ENCODE results near the gene VWC2L.

VWC2L gene

DNA sequence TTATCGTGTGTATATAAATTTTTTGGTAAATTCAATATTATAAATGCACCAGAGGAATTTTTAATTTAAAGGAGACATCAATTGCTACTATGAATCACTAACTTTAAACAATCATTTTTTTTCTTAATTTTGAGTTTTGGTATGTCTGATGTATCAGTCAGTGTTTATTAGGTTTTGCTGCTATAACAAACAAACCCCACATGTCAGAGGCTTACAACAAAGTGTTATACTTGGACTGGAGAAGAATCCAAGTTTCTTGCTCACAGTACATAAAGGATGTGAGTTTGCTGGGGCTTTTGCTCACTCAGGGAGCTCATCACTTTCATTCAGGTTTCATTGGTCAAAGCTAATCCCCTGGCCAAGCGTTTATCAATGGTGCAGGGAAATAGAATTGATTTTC, 81.8 kb downstream of the VWC2L start:
- Histone ChIP-seq H3K4me1 (ENCODE audit: control insufficient read depth, insufficient read depth, low read length, poor library complexity, severe bottlenecking) (no peaks in the 10 kb centered on the region), H3K36me3 (ENCODE audit: control insufficient read depth, insufficient read depth, low read length) (no peaks in the 10 kb centered on the region), H3K4me3 (ENCODE audit: extremely low read depth, insufficient read depth, low read length, poor library complexity, severe bottlenecking) (no peak overlapping the region), H3K27ac (ENCODE audit: low read depth, low read length, severe bottlenecking) (no peak overlapping the region), H3K9me3 (ENCODE audit: control insufficient read depth, low read length) (no peaks in the 10 kb centered on the region)
- no CpG with 5 or more reads among the region's 2 CpGs for WGBS, 2 experiments (ENCODE audit: insufficient coverage in 2 of 2)

DNA sequence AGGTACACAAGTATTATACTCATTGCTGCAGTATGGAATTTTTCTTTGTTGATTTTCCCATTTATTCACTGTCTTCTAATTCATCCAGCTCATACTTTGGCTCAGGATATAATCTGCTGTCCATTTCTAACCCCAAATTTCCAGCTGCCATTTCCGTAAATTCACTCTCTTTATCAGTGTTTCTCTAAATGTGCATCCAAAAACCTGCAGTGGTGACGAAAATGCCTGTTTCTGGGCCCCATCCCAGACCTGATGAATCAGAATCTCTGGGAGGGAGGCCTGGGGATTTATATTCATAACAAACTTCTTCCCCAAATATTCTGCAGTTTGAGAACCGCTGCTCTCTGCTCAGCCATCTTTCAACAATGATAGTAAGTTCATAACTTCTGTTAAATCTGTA, 86.6 kb downstream of the VWC2L start:
- H3K4me1 ChIP-seq (ENCODE audit: control insufficient read depth, insufficient read depth, low read length, poor library complexity, severe bottlenecking), result no peaks in the 10 kb centered on the region
- H3K36me3 ChIP-seq (ENCODE audit: control insufficient read depth, insufficient read depth, low read length), result no peaks in the 10 kb centered on the region
- H3K4me3 ChIP-seq (ENCODE audit: extremely low read depth, insufficient read depth, low read length, poor library complexity, severe bottlenecking), result no peak overlapping the region
- 100% methylated on average over 1 of the region's 3 CpGs; no CpG with 5 or more reads in 1 of the 2 experiments for WGBS, 2 experiments (ENCODE audit: insufficient coverage in 2 of 2)
- H3K27ac ChIP-seq (ENCODE audit: low read depth, low read length, severe bottlenecking), result no peak overlapping the region
- H3K9me3 ChIP-seq (ENCODE audit: control insufficient read depth, low read length), result no peaks in the 10 kb centered on the region

DNA sequence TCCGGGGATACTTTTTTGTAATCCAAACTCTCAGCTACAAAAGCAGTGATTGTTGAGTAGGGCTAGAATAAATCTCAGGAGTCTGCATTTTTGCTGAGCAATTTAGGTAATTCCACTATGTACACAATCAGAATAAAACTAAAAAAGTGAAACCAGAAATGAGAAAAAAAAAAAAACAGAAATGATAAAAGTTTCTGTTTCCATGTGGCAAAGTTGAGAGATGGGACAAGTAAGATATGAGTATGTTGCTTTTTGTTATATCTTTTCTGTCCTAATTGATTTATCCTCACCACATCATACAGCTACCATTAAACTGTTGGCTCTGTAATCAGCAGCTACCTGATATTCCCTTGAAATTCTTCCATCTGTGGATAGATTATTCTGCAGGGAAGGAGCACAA, 92.7 kb downstream of the VWC2L start:
- no peaks in the 10 kb centered on the region for H3K36me3 ChIP-seq (ENCODE audit: control insufficient read depth, insufficient read depth, low read length)
- no CpG with 5 or more reads among the region's 1 CpG for WGBS, 2 experiments (ENCODE audit: insufficient coverage in 2 of 2)
- no peaks in the 10 kb centered on the region for H3K4me1 ChIP-seq (ENCODE audit: control insufficient read depth, insufficient read depth, low read length, poor library complexity, severe bottlenecking)
- H3K4me3 ChIP-seq (ENCODE audit: extremely low read depth, insufficient read depth, low read length, poor library complexity, severe bottlenecking), result no peak overlapping the region
- no peak overlapping the region for H3K27ac ChIP-seq (ENCODE audit: low read depth, low read length, severe bottlenecking)
- no peaks in the 10 kb centered on the region for H3K9me3 ChIP-seq (ENCODE audit: control insufficient read depth, low read length)

DNA sequence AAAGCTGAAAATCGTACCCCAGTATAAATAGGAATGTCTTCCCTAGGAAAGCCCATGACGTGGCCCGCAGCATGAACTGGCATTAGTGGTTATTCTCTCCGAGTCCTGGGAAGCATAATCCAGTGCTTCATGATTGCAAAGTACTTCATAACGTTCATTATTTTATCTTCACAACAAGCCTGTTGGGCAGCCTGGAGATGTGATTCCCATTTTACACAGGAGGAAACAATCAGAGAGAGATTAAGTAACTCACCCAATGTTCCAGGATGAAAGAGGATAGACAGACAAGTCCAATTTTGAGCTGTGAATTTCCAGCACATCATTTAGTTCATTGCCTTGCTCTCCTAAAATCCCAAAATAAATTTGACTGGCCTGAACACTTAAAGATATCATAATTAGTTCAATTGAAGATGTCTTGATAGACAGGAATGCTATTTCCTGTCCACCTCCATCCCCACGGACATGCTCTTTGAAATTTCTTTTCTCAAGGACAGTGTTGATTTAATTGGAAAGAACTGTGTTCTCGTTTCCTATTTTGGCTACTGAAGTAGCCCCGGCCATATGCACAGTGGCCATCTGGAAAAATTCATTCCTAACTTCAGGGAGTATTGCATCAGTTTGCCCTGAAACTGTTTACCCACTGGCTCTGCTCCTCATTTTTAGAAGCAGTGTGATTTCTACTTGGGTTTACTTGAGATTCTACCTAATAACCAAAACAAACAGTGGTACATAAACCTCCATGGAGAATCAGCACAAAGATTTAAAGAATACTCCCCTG, 93.9 kb downstream of the VWC2L start:
- Histone ChIP-seq H3K27ac (ENCODE audit: low read depth, low read length, severe bottlenecking) (no peak overlapping the region), H3K4me1 (ENCODE audit: control insufficient read depth, insufficient read depth, low read length, poor library complexity, severe bottlenecking) (no peaks in the 10 kb centered on the region), H3K9me3 (ENCODE audit: control insufficient read depth, low read length) (no peaks in the 10 kb centered on the region), H3K4me3 (ENCODE audit: extremely low read depth, insufficient read depth, low read length, poor library complexity, severe bottlenecking) (no peak overlapping the region), H3K36me3 (ENCODE audit: control insufficient read depth, insufficient read depth, low read length) (no peaks in the 10 kb centered on the region)
- 92 to 94% methylated on average over 5 to 7 of the region's 8 CpGs for WGBS, 2 experiments (ENCODE audit: insufficient coverage in 2 of 2)

DNA sequence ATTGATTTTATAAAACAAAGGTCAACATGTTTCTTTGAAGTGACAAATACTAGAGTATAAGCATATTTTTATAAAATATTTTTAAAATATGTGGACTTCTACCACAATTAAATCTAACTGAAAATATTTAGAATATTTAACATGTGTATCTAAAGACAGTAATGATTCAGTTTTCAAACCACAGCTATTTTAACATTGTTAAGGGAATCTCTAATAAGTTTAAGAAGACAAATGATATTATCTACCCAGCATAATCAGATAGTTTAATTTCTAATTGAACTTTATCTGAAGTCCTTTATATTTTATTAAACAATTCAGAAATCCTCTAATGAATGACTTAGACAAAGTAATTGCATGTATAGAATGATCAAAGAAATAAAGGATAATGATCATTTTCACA, 96.2 kb downstream of the VWC2L start:
- Histone ChIP-seq H3K36me3 (ENCODE audit: control insufficient read depth, insufficient read depth, low read length) (no peaks in the 10 kb centered on the region), H3K4me3 (ENCODE audit: extremely low read depth, insufficient read depth, low read length, poor library complexity, severe bottlenecking) (no peak overlapping the region), H3K9me3 (ENCODE audit: control insufficient read depth, low read length) (no peaks in the 10 kb centered on the region), H3K27ac (ENCODE audit: low read depth, low read length, severe bottlenecking) (no peak overlapping the region), H3K4me1 (ENCODE audit: control insufficient read depth, insufficient read depth, low read length, poor library complexity, severe bottlenecking) (no peaks in the 10 kb centered on the region)

DNA sequence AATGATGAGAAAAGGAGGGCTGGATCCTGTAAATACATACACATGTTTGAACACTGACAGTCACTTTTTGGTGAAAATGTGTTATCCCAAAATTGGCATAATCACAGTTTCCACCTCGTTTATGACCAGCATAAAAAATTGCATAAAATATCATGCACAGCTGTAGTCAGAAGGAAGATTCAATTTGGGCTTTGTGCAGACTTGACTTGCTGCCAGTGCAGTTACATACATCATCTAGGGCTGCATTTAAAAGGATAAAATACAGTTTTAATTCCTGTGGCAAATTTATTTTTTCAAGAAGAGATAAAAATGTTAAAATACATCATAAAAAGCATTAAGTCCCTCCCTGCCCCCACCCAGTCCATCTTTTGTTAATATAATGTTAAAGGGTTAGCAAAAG, 103.8 kb downstream of the VWC2L start:
- no peak overlapping the region for H3K27ac ChIP-seq (ENCODE audit: low read depth, low read length, severe bottlenecking)
- no peaks in the 10 kb centered on the region for H3K36me3 ChIP-seq (ENCODE audit: control insufficient read depth, insufficient read depth, low read length)
- H3K9me3 ChIP-seq (ENCODE audit: control insufficient read depth, low read length), result no peaks in the 10 kb centered on the region
- no peak overlapping the region for H3K4me3 ChIP-seq (ENCODE audit: extremely low read depth, insufficient read depth, low read length, poor library complexity, severe bottlenecking)
- H3K4me1 ChIP-seq (ENCODE audit: control insufficient read depth, insufficient read depth, low read length, poor library complexity, severe bottlenecking), result no peaks in the 10 kb centered on the region
- WGBS, 2 experiments (ENCODE audit: insufficient coverage in 2 of 2), result 33 to 50% methylated on average over 1 of the region's 1 CpG

DNA sequence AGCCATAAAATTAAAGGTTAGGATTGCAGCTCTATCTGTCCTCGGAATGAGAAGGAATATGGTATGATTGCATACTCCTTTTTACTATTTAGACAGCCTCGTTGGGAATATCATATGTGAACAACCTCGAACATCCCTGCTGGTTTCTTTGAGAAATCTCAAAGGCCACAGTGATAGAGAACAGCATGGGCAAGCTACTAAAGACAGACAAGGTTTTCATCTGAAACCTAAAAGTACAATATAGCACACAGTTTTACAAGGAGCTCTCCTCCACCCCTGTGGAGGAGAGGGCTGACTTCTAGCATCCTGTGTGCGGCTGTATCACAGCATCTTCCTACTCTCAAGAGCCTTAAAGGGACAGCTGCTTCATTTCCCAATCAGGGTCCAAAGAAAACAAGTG, 104.3 kb downstream of the VWC2L start:
- 96% methylated on average over 3 of the region's 4 CpGs; no CpG with 5 or more reads in 1 of the 2 experiments for WGBS, 2 experiments (ENCODE audit: insufficient coverage in 2 of 2)
- Histone ChIP-seq H3K27ac (ENCODE audit: low read depth, low read length, severe bottlenecking) (no peak overlapping the region), H3K9me3 (ENCODE audit: control insufficient read depth, low read length) (no peaks in the 10 kb centered on the region), H3K36me3 (ENCODE audit: control insufficient read depth, insufficient read depth, low read length) (no peaks in the 10 kb centered on the region), H3K4me3 (ENCODE audit: extremely low read depth, insufficient read depth, low read length, poor library complexity, severe bottlenecking) (no peak overlapping the region), H3K4me1 (ENCODE audit: control insufficient read depth, insufficient read depth, low read length, poor library complexity, severe bottlenecking) (no peaks in the 10 kb centered on the region)

DNA sequence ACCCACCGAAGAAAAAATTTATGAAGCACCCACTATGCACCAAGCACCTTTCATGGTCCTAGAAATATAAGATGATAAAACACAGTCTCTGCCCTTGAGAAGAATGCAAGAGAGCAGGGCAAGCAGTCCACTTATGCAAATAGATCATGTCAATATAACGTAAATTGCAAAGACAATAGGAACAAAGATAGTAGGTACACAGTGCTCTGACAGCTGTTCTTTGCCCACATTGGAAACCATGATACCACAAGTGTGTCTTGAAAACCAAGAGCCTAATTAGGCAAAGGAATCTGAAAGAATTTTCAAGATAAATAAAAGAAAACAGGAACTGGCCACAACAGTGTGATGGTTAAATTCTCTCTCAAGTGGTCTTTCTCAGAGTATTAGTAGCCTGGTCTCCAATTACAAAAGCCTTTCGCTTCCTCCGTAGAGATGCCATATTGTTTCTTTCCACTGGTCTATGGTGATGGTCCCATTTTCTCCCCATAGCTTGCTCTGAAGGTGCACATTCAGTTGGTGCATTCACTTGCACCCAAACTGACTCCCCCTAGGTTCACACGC, 108.5 kb downstream of the VWC2L start:
- Histone ChIP-seq H3K9me3 (ENCODE audit: control insufficient read depth, low read length) (no peaks in the 10 kb centered on the region), H3K36me3 (ENCODE audit: control insufficient read depth, insufficient read depth, low read length) (no peaks in the 10 kb centered on the region), H3K4me1 (ENCODE audit: control insufficient read depth, insufficient read depth, low read length, poor library complexity, severe bottlenecking) (no peaks in the 10 kb centered on the region), H3K4me3 (ENCODE audit: extremely low read depth, insufficient read depth, low read length, poor library complexity, severe bottlenecking) (no peak overlapping the region), H3K27ac (ENCODE audit: low read depth, low read length, severe bottlenecking) (no peak overlapping the region)
- WGBS, 2 experiments (ENCODE audit: insufficient coverage in 2 of 2), result 64 to 70% methylated on average over 3 to 4 of the region's 5 CpGs

DNA sequence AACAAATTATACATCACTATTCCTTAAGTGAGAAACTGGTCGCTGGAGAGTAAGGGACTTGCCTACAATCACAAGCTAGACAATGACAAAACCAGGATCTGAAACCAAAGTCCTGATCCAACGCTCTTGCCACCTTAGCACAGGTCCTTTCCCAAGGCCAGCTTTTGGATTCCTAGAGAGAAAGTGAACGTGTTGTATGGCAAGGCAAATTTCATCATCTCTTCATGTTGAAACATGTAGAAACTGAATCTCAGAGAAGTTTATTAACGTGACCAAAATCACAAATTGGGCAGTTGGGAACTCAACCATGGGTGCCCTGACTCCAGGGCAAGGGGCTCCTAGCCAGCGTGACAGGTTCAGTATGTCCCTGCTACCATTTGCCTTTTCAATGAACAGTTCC, 118.2 kb downstream of the VWC2L start:
- Histone ChIP-seq H3K27ac (ENCODE audit: low read depth, low read length, severe bottlenecking) (no peak overlapping the region), H3K4me1 (ENCODE audit: control insufficient read depth, insufficient read depth, low read length, poor library complexity, severe bottlenecking) (no peaks in the 10 kb centered on the region), H3K9me3 (ENCODE audit: control insufficient read depth, low read length) (no peaks in the 10 kb centered on the region), H3K4me3 (ENCODE audit: extremely low read depth, insufficient read depth, low read length, poor library complexity, severe bottlenecking) (no peak overlapping the region), H3K36me3 (ENCODE audit: control insufficient read depth, insufficient read depth, low read length) (no peaks in the 10 kb centered on the region)
- 85 to 91% methylated on average over 5 of the region's 5 CpGs for WGBS, 2 experiments (ENCODE audit: insufficient coverage in 2 of 2)

DNA sequence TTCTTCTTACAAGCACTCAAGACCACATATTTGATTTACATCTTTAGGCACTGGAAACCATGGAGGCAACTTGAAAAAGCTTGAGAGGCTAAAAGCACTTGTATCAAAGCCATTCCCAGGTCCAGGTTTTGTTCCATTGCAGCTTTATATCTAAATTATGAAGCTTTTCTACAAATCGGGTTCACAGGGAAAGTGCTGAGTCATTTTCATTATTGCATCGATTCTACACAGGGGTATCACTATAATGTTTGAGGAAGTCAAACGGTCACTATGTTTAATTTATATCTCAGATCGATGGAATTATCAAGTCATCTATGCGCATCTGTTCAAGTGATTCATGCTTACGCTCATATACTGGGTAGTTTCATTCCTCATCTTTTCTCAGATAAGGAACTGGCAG, 118.7 kb downstream of the VWC2L start:
- Histone ChIP-seq H3K27ac (ENCODE audit: low read depth, low read length, severe bottlenecking) (no peak overlapping the region), H3K4me1 (ENCODE audit: control insufficient read depth, insufficient read depth, low read length, poor library complexity, severe bottlenecking) (no peaks in the 10 kb centered on the region), H3K4me3 (ENCODE audit: extremely low read depth, insufficient read depth, low read length, poor library complexity, severe bottlenecking) (no peak overlapping the region), H3K36me3 (ENCODE audit: control insufficient read depth, insufficient read depth, low read length) (no peaks in the 10 kb centered on the region), H3K9me3 (ENCODE audit: control insufficient read depth, low read length) (no peaks in the 10 kb centered on the region)
- 89 to 91% methylated on average over 4 of the region's 6 CpGs for WGBS, 2 experiments (ENCODE audit: insufficient coverage in 2 of 2)

DNA sequence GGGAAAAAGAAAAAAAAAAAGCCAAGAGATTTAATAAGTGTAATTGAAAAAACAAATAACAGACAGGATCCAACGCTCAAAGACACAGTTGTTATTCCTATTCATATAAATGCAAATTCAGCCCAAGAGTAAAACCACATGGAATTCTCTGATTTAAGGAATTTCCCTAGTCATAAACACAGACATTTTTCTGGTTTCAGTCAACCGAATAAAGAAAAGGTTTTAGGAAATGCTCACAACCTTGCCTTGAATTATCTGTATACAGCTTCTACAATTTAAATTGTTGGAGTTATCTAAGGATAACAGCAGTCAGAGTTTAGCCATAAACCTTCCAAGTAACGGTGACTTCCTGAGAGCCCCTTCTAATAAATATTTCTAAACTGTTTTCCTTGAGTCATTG, 122.7 kb downstream of the VWC2L start:
- Histone ChIP-seq H3K4me3 (ENCODE audit: extremely low read depth, insufficient read depth, low read length, poor library complexity, severe bottlenecking) (no peak overlapping the region), H3K4me1 (ENCODE audit: control insufficient read depth, insufficient read depth, low read length, poor library complexity, severe bottlenecking) (no peaks in the 10 kb centered on the region), H3K9me3 (ENCODE audit: control insufficient read depth, low read length) (no peaks in the 10 kb centered on the region), H3K27ac (ENCODE audit: low read depth, low read length, severe bottlenecking) (no peak overlapping the region), H3K36me3 (ENCODE audit: control insufficient read depth, insufficient read depth, low read length) (no peaks in the 10 kb centered on the region)
- 100% methylated on average over 1 of the region's 3 CpGs; no CpG with 5 or more reads in 1 of the 2 experiments for WGBS, 2 experiments (ENCODE audit: insufficient coverage in 2 of 2)

Measured in mesodermal cell (in vitro differentiated cells).